Testis (tissue), 3 donors: ENCODE data around the gene GFRA1. TPM values are rescaled to one million over a fixed set of nuclear protein-coding genes. Genes with fewer than 3 reads are reported as not detected.

Experiments
- DNase-seq: peaks from one replicate; pipeline ENCODE4 v3.0.0-alpha.2; 2019
- H3K27ac ChIP-seq, 2 donors: fragments of 200-600 bp; sonication (generic); one replicate each; pipeline ENCODE4 v1.5.1; 2019
- H3K27me3 ChIP-seq: fragments of 200-600 bp; sonication (generic); one replicate; pipeline ENCODE4 v1.5.1; 2019
- H3K36me3 ChIP-seq: fragments of 200-600 bp; sonication (generic); one replicate; pipeline ENCODE4 v1.5.1; 2017; ENCODE audit warnings: low read depth; ENCODE audit errors: missing control alignments
- H3K4me1 ChIP-seq: fragments of 200-600 bp; sonication (generic); one replicate; pipeline ENCODE4 v1.5.1; 2019
- H3K4me3 ChIP-seq, 2 donors: fragments of 200-600 bp; sonication (generic); one replicate each; pipeline ENCODE4 v1.5.1; 2017 to 2019
- H3K9me3 ChIP-seq: fragments of 200-600 bp; sonication (generic); one replicate; pipeline ENCODE4 v1.5.1; 2017
- CTCF ChIP-seq, 3 experiments: fragments of 450-650 bp in 2 of 3; fragments of 200-600 bp in 1 of 3; sonication (generic) in 1 of 3; IDR thresholded peaks; one replicate each; pipeline ENCODE4 v1.5.1; 2016 to 2019; ENCODE audit warnings: antibody characterized with exemption in 3 of 3, mild to moderate bottlenecking in 2 of 3, moderate library complexity in 1 of 3
- POLR2A ChIP-seq: fragments of 450-650 bp; IDR thresholded peaks from one replicate; pipeline ENCODE4 v1.6.1; 2017; ENCODE audit warnings: antibody characterized with exemption, mild to moderate bottlenecking, moderate library complexity
- WGBS, 2 donors: methylation state at CpG; one replicate each; pipeline ENCODE4 v1.1.5; 2018; 5-methylcytosine and 5-hydroxymethylcytosine counted together
- intact Hi-C: fragments of 100-400 bp; cut with DNase I; formaldehyde crosslinking; loops from one replicate; pipeline ENCODE4 v1.15.1; 2023; ENCODE audit warnings: low total_unique reads
- polyA plus RNA-seq: library from polyadenylated mRNA; stranded (reverse); fragments of 350-450 nt; fragmentation: Illumina TruSeq; extraction: RNeasy Lipid Tissue Mini Kit (QIAGEN cat#74804); gene quantifications from one replicate; pipeline ENCODE4 v1.2.3, GENCODE V29; 2014; ENCODE audit warnings: low read depth, low replicate concordance; ENCODE audit not compliant: insufficient read depth
- total RNA-seq, 2 donors: library from RNA; depleted of rRNA; stranded (reverse); fragments of >200 nt; gene quantifications; one replicate each; pipeline ENCODE4 v1.2.3, GENCODE V29; 2016

Gene GFRA1
- total and polyA plus RNA-seq, 3 donors from 2014 or later: 8.6 to 23.8 (median 17.7) TPM

GRCh38 chr10:116143673-116144222, 129.3 kb downstream of the GFRA1 start:
- intact Hi-C loops: no loop called here
- WGBS, 2 donors: 85 to 90% methylated on average over 4 of the region's 4 CpGs
- Histone ChIP-seq H3K36me3 (no peaks in the 10 kb centered on the region), H3K4me1 (no peaks in the 10 kb centered on the region), H3K9me3 (no peaks in the 10 kb centered on the region), H3K27ac (no peak overlapping the region), H3K4me3 (no peak overlapping the region), H3K27me3 (no peaks in the 10 kb centered on the region)
- TF ChIP-seq CTCF (IDR thresholded peaks at IDR 0.05): no peak
- DNase-seq: no peak

GRCh38 chr10:116141855-116142254, 131.2 kb downstream of the GFRA1 start:
- Histone ChIP-seq H3K27ac (no peak overlapping the region), H3K27me3 (no peaks in the 10 kb centered on the region), H3K4me1 (no peaks in the 10 kb centered on the region), H3K36me3 (no peaks in the 10 kb centered on the region), H3K4me3 (no peak overlapping the region), H3K9me3 (no peaks in the 10 kb centered on the region)
- WGBS, 2 donors: 92 to 93% methylated on average over 5 of the region's 5 CpGs
- no peak for DNase-seq
- intact Hi-C loops: no loop called here
- no peak for TF ChIP-seq CTCF (IDR thresholded peaks at IDR 0.05)
- TF ChIP-seq POLR2A: no peak

GRCh38 chr10:116141246-116141645, 131.8 kb downstream of the GFRA1 start:
- H3K36me3 ChIP-seq: no peaks in the 10 kb centered on the region
- no peak for DNase-seq
- no peak overlapping the region for H3K4me3 ChIP-seq
- 92 to 93% methylated on average over 4 to 5 of the region's 5 CpGs for WGBS, 2 donors
- H3K4me1 ChIP-seq: no peaks in the 10 kb centered on the region
- intact Hi-C loops: no loop called here
- H3K27ac ChIP-seq: no peak overlapping the region
- TF ChIP-seq POLR2A: no peak
- no peak for TF ChIP-seq CTCF (IDR thresholded peaks at IDR 0.05)
- no peaks in the 10 kb centered on the region for H3K9me3 ChIP-seq
- no peaks in the 10 kb centered on the region for H3K27me3 ChIP-seq

- H3K9me3 ChIP-seq: no peaks in the 10 kb centered on the region
- H3K36me3 ChIP-seq: no peaks in the 10 kb centered on the region
- no peaks in the 10 kb centered on the region for H3K27me3 ChIP-seq
- H3K4me1 ChIP-seq: no peaks in the 10 kb centered on the region
- TF ChIP-seq CTCF (IDR thresholded peaks at IDR 0.05): no peak
- TF ChIP-seq POLR2A: no peak
- H3K27ac ChIP-seq: no peak overlapping the region
- no peak overlapping the region for H3K4me3 ChIP-seq
- DNase-seq: no peak
- 63 to 64% methylated on average over 3 of the region's 3 CpGs for WGBS, 2 donors
- intact Hi-C loops: no loop called here
Measured at GRCh38 chr10:116139886-116140285, 133.1 kb downstream of the GFRA1 start.

GRCh38 chr10:116138897-116139296, 134.1 kb downstream of the GFRA1 start:
- no peak overlapping the region for H3K27ac ChIP-seq
- H3K27me3 ChIP-seq: no peaks in the 10 kb centered on the region
- intact Hi-C loops: no loop called here
- no peak for DNase-seq
- 82 to 90% methylated on average over 4 of the region's 4 CpGs for WGBS, 2 donors
- TF ChIP-seq POLR2A (no peak), CTCF (IDR thresholded peaks at IDR 0.05) (no peak)
- no peaks in the 10 kb centered on the region for H3K4me1 ChIP-seq
- H3K4me3 ChIP-seq: no peak overlapping the region
- no peaks in the 10 kb centered on the region for H3K9me3 ChIP-seq
- no peaks in the 10 kb centered on the region for H3K36me3 ChIP-seq
